CD4-positive, alpha-beta T cell (primary cell): ENCODE data around the gene AFF3. TPM values are rescaled to one million over a fixed set of nuclear protein-coding genes. Genes with fewer than 3 reads are reported as not detected.

Experiments used
- ATAC-seq: fragments of 200-7000 bp; cut with Tn5 transposase; one replicate; pipeline ENCODE4 v1.10.0; 2022; ENCODE audit warnings: mild to moderate bottlenecking; ENCODE audit not compliant: poor library complexity
- CTCF ChIA-PET: fragments of 350-600 bp; sonication (Branson Sonifier 250); formaldehyde crosslinking; loops from one replicate; lab custom pipeline; 2021; ENCODE audit warnings: antibody characterized with exemption, inconsistent platforms; lab: Charles Lee
- POLR2A ChIA-PET: fragments of 350-600 bp; sonication (Branson Sonifier 250); formaldehyde crosslinking; loops from one replicate; lab custom pipeline; 2021; ENCODE audit warnings: antibody characterized with exemption, inconsistent platforms; lab: Charles Lee
- DNase-seq, 14 experiments: peaks; one replicate each; pipeline ENCODE4 v3.0.0-alpha.2; 2013 to 2020; ENCODE audit warnings: mixed read lengths in 2 of 14
- H3K27ac ChIP-seq, 2 donors: one replicate each; pipeline versions ENCODE4 v1.5.1 to v1.7.0; 2013; ENCODE audit warnings: low read length in 2 of 2, low read depth in 1 of 2, mild to moderate bottlenecking in 1 of 2
- H3K27me3 ChIP-seq, 2 experiments: 1 replicate in 1 of 2; 2 replicates in 1 of 2; pipeline versions ENCODE4 v1.6.1 to v1.7.0; 2013; ENCODE audit warnings: low read length in 2 of 2, control low read depth in 1 of 2, mild to moderate bottlenecking in 1 of 2, moderate library complexity in 1 of 2; ENCODE audit not compliant: insufficient read depth in 2 of 2, control insufficient read depth in 1 of 2
- H3K36me3 ChIP-seq: one replicate; pipeline ENCODE4 v1.6.1; 2013; ENCODE audit warnings: low read length, control low read depth; ENCODE audit not compliant: insufficient read depth
- H3K4me1 ChIP-seq: one replicate; pipeline ENCODE4 v1.6.1; 2013; ENCODE audit warnings: low read length, control low read depth; ENCODE audit not compliant: insufficient read depth
- H3K4me3 ChIP-seq: one replicate; pipeline ENCODE4 v1.5.1; 2013; ENCODE audit warnings: mild to moderate bottlenecking, low read length, moderate library complexity
- H3K9me3 ChIP-seq, 2 experiments: 1 replicate in 1 of 2; 2 replicates in 1 of 2; pipeline versions ENCODE4 v1.6.1 to v1.7.0; 2013; ENCODE audit warnings: low read length in 2 of 2, mild to moderate bottlenecking in 2 of 2, control low read depth in 1 of 2, moderate library complexity in 1 of 2; ENCODE audit not compliant: control insufficient read depth in 1 of 2, insufficient read depth in 1 of 2
- H3K27ac Mint-ChIP-seq: one replicate; pipeline ENCODE4 v1.8.0; 2020; ENCODE audit warnings: mixed read lengths
- H3K27me3 Mint-ChIP-seq: one replicate; pipeline ENCODE4 v1.8.0; 2021; ENCODE audit warnings: mixed read lengths
- H3K36me3 Mint-ChIP-seq: one replicate; pipeline ENCODE4 v1.8.0; 2021; ENCODE audit warnings: low read depth, mixed read lengths
- H3K4me1 Mint-ChIP-seq: one replicate; pipeline ENCODE4 v1.8.0; 2021; ENCODE audit warnings: low read depth, mixed read lengths
- H3K4me3 Mint-ChIP-seq: one replicate; pipeline ENCODE4 v1.8.0; 2020; ENCODE audit warnings: mild to moderate bottlenecking, mixed read lengths
- H3K9me3 Mint-ChIP-seq: one replicate; pipeline ENCODE4 v1.8.0; 2020; ENCODE audit warnings: mixed read lengths
- intact Hi-C, 2 experiments: fragments of 100-400 bp; cut with DNase I in 1 of 2; cut with micrococcal nuclease in 1 of 2; formaldehyde crosslinking; loops; one replicate each; pipeline versions ENCODE4 v1.15.1 to v1.9.0; 2023 to 2025; cut with DNase I, micrococcal nuclease
- total RNA-seq, 174 experiments: library from RNA in 2 of 174; stranded (reverse) in 2 of 174; gene quantifications; one replicate each; pipeline ENCODE4 v1.2.3 and lab custom pipeline; 2021 to 2026
- TF ChIP-seq, protein P1 (sequence below): fragments of 200-600 bp; IDR thresholded peaks from one replicate; pipeline ENCODE4 v1.8.0; 2022; ENCODE audit warnings: antibody characterized with exemption, mild to moderate bottlenecking

The AFF3 gene
- total RNA-seq, 2 experiments from 2014 or later: 15.4 to 15.7 TPM

DNA sequence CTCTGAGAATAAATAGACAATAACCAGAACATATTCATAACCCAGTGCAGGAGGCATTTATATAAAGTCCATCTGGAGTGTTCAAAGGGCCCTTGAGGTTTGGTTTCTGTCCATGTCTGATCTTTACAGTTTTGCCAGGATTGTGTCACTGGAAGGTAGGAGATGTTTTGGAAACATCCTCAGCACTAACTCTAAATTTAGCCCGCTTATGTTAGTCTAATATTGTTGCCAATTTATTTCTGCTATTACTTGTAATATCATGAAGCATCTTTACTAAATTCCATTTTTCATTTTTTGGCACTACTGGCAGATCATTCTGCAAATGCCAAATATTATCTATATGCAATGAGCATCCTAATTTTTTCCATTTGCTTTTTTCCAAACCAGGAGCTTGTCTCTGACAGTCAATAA lies 630.2 kb downstream of the AFF3 start:
- intact Hi-C loops: no loop called here
- ATAC-seq (no peak), DNase-seq (no peak)
- Mint-ChIP-seq H3K4me1 (no peaks in the 10 kb centered on the region), H3K27ac (no peak overlapping the region), H3K36me3 (no peaks in the 10 kb centered on the region), H3K4me3 (no peak overlapping the region), H3K27me3 (peaks cover 9% of the 10 kb centered on the region), H3K9me3 (no peaks in the 10 kb centered on the region)
- H3K4me1 ChIP-seq: no peaks in the 10 kb centered on the region
- no peaks in the 10 kb centered on the region for H3K36me3 ChIP-seq
- no peaks in the 10 kb centered on the region for H3K27me3 ChIP-seq
- POLR2A ChIA-PET: no interaction called here
- H3K4me3 ChIP-seq: no peak overlapping the region
- CTCF ChIA-PET: no interaction called here
- no peaks in the 10 kb centered on the region for H3K9me3 ChIP-seq
- H3K27ac ChIP-seq: no peak overlapping the region
- TF ChIP-seq, protein P1, sequence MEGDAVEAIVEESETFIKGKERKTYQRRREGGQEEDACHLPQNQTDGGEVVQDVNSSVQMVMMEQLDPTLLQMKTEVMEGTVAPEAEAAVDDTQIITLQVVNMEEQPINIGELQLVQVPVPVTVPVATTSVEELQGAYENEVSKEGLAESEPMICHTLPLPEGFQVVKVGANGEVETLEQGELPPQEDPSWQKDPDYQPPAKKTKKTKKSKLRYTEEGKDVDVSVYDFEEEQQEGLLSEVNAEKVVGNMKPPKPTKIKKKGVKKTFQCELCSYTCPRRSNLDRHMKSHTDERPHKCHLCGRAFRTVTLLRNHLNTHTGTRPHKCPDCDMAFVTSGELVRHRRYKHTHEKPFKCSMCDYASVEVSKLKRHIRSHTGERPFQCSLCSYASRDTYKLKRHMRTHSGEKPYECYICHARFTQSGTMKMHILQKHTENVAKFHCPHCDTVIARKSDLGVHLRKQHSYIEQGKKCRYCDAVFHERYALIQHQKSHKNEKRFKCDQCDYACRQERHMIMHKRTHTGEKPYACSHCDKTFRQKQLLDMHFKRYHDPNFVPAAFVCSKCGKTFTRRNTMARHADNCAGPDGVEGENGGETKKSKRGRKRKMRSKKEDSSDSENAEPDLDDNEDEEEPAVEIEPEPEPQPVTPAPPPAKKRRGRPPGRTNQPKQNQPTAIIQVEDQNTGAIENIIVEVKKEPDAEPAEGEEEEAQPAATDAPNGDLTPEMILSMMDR: no peak

DNA sequence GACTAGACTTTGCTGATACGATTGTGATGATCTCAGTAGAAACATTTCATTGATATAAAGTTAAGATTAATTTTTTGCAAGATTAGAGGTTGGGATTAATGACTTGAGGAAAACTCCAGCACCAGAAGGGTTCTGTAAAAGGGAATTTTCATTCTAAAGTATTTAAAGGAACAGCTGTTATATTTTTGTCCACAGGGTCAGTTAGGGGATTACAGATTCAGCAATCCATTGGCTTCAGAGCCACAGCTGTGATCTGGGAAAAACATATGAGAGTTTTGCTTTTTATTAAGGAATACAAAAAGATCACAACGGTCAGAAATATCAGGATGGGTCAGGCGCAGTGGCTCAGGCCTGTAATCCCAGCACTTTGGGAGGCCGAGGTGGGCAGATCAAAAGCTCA lies 633.0 kb downstream of the AFF3 start:
- no peak for ATAC-seq

DNA sequence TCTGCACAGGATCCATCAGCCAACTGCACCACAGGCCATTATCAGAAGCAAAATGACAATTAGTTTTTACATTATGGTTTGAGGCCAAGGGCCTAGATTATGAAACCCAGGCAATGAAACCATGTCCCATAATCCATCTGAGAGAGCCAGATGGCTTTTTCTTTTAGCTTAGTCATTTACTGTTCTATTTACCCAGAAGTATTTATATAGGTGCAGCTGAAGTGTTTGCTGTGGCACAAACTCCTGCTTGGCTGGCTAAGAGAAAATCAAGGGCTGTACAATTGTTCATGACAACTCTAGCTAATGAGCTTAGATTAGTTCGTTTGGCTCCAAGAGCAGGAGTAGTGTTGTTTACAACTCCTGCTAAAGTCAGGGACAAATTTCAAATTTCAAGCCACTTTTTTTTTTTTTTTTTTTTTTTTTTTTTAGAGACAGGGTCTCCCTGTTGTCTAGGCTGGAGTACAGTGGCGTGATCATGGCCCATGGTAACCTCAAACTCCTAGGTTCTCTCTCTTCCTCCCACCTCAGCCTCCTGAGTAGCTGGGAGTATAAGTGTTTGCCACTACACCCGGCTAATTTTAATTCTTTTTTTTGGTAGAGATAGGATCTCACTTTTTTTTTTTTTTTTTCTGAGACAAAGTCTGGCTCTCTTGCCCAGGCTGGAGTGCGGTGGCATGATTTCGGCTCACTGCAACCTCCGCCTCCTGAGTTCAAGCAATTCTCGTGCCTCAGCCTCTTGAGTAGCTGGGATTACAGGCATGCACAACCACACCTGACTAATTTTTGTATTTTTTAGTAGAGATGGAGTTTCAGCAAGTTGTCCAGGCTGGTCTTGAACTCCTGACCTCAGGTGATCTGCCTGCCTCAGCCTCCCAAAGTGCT lies 634.2 kb downstream of the AFF3 start:
- DNase-seq (no peak), ATAC-seq (no peak)
- Histone ChIP-seq H3K9me3 (no peaks in the 10 kb centered on the region), H3K27me3 (no peaks in the 10 kb centered on the region), H3K4me1 (no peaks in the 10 kb centered on the region), H3K4me3 (no peak overlapping the region), H3K27ac (no peak overlapping the region), H3K36me3 (no peaks in the 10 kb centered on the region)
- peaks cover 9% of the 10 kb centered on the region for H3K4me1 Mint-ChIP-seq
- no peaks in the 10 kb centered on the region for H3K9me3 Mint-ChIP-seq
- no peaks in the 10 kb centered on the region for H3K36me3 Mint-ChIP-seq
- TF ChIP-seq, protein P1: no peak
- POLR2A ChIA-PET: no interaction called here
- H3K27me3 Mint-ChIP-seq: no peaks in the 10 kb centered on the region
- CTCF ChIA-PET: no interaction called here
- intact Hi-C loops: no loop called here
- no peak overlapping the region for H3K27ac Mint-ChIP-seq
- no peak overlapping the region for H3K4me3 Mint-ChIP-seq

More for the DNA sequence above, 633.0 kb downstream of the AFF3 start:
- H3K36me3 ChIP-seq: no peaks in the 10 kb centered on the region
- Mint-ChIP-seq H3K9me3 (no peaks in the 10 kb centered on the region), H3K27ac (no peak overlapping the region), H3K4me1 (peaks cover 9% of the 10 kb centered on the region), H3K27me3 (peaks cover 4% of the 10 kb centered on the region), H3K36me3 (no peaks in the 10 kb centered on the region), H3K4me3 (no peak overlapping the region)
- no peaks in the 10 kb centered on the region for H3K4me1 ChIP-seq
- H3K4me3 ChIP-seq: no peak overlapping the region
- H3K27ac ChIP-seq: no peak overlapping the region
- no peaks in the 10 kb centered on the region for H3K27me3 ChIP-seq
- ChIA-PET POLR2A (no interaction called here), CTCF (no interaction called here)
- H3K9me3 ChIP-seq: no peaks in the 10 kb centered on the region
- intact Hi-C loops: no loop called here
- no peak for DNase-seq
- TF ChIP-seq, protein P1: no peak
